DMS53 treated with DMSO at 0.1 percent for 48 hours (cell line): ENCODE measurements around the gene UBL3.

ENCODE experiments used
- DNase-seq: peaks from one replicate; lab custom pipeline; 2025; ENCODE audit not compliant: unreplicated experiment; lab: John Stamatoyannopoulos, UW

The UBL3 gene

GRCh38 chr13:29760544-29760943 lies 89.9 kb downstream of the UBL3 start:
- no peak for DNase-seq

GRCh38 chr13:29758531-29759114 lies 91.8 kb downstream of the UBL3 start:
- no peak for DNase-seq

GRCh38 chr13:29756506-29756905 lies 93.9 kb downstream of the UBL3 start:
- DNase-seq: no peak

- no peak for DNase-seq
Observed at GRCh38 chr13:29754473-29754806, 96.0 kb downstream of the UBL3 start.

- DNase-seq: no peak
Observed at GRCh38 chr13:29753618-29754472, 96.6 kb downstream of the UBL3 start.

- no peak for DNase-seq
Observed at GRCh38 chr13:29752175-29752574, 98.2 kb downstream of the UBL3 start.

- no peak for DNase-seq
Observed at GRCh38 chr13:29750183-29750530, 100.3 kb downstream of the UBL3 start.

- DNase-seq: no peak
Observed at GRCh38 chr13:29749401-29750182, 100.8 kb downstream of the UBL3 start.

GRCh38 chr13:29748097-29748496 lies 102.3 kb downstream of the UBL3 start:
- DNase-seq: no peak

GRCh38 chr13:29746148-29746677 lies 104.2 kb downstream of the UBL3 start:
- no peak for DNase-seq

GRCh38 chr13:29745704-29746103 lies 104.7 kb downstream of the UBL3 start:
- DNase-seq: no peak

GRCh38 chr13:29743201-29743786 lies 107.1 kb downstream of the UBL3 start:
- no peak for DNase-seq

- DNase-seq: no peak
Observed at GRCh38 chr13:29740961-29741360, 109.5 kb downstream of the UBL3 start.

- no peak for DNase-seq
Observed at GRCh38 chr13:29737061-29737460, 113.4 kb downstream of the UBL3 start.

- DNase-seq: no peak
Observed at GRCh38 chr13:29733147-29733611, 117.2 kb downstream of the UBL3 start.

GRCh38 chr13:29730253-29730652 lies 120.2 kb downstream of the UBL3 start:
- no peak for DNase-seq

- DNase-seq: no peak
Observed at GRCh38 chr13:29722415-29722814, 128.0 kb downstream of the UBL3 start.

- DNase-seq: no peak
Observed at GRCh38 chr13:29721766-29722165, 128.7 kb downstream of the UBL3 start.

- DNase-seq: no peak
Observed at GRCh38 chr13:29718694-29719093, 131.7 kb downstream of the UBL3 start.

- no peak for DNase-seq
Observed at GRCh38 chr13:29716493-29716892, 133.9 kb downstream of the UBL3 start.
